ENCODE data around the gene COL13A1.

COL13A1 gene

GRCh38 chr10:69848454-69848853 is 46.7 kb downstream of the COL13A1 start:
- DNase-seq, result no peak

DNA sequence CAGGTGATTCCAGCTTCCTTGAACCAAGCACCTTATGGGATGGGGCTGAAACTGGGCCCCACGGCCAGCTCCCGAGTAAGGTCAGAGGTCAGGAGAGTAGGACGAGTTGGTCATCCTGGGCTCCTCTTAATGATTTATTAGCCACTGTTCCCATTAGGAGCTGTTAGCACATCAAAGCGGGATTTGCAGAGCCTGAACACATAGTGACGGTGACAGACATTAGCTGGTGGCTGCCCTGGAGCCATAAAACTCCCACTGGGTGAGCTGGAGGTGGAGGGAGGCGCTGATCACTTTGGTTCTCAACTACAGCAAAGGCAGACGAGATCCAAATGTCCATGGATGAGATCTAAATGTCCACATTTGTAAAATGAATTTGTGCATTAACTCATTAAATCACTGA is 48.1 kb downstream of the COL13A1 start:
- no peak for DNase-seq

DNA sequence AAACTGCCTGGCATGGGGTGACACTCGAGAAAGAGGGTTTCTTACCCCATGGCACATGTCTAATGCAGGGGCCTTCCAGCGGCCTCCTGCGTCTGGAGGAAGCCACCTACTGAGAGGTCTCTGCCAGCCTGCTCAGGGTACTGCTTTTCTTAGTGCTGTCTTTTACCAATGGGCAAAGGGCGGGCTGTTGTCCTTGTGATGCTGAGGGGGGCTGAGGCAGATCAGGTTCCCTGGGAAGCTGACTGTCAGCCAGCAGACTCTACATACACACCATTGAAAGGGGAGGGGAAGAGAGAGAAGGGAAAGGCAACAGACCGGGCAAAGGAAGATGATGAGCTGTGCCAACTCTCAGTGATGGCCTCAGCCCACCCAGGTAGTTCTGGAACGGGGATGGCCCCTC is 48.7 kb downstream of the COL13A1 start:
- no peak for DNase-seq

DNA sequence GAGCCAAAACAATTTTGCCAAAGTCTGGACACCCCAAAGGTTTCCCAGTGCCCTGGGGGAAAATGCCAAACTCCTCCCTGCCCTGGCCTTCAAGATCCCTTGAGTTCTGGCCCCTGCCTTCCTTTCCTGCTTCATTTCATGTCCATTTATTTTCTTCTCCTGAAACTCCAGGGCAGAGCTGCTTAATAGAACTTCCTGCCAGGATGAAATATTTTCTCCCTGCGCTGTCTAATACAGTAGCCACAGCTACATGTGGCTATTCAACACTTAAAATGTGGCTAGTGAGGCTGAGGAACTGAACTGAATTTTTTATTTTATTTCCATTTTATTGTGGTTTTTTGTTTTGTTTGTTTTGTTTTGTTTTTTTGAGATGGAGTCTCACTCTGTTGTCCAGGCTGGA is 49.6 kb downstream of the COL13A1 start:
- DNase-seq, result no peak

GRCh38 chr10:69853064-69853463 is 51.4 kb downstream of the COL13A1 start:
- DNase-seq, result no peak

GRCh38 chr10:69854511-69855345 is 53.0 kb downstream of the COL13A1 start:
- DNase-seq, result no peak

DNA sequence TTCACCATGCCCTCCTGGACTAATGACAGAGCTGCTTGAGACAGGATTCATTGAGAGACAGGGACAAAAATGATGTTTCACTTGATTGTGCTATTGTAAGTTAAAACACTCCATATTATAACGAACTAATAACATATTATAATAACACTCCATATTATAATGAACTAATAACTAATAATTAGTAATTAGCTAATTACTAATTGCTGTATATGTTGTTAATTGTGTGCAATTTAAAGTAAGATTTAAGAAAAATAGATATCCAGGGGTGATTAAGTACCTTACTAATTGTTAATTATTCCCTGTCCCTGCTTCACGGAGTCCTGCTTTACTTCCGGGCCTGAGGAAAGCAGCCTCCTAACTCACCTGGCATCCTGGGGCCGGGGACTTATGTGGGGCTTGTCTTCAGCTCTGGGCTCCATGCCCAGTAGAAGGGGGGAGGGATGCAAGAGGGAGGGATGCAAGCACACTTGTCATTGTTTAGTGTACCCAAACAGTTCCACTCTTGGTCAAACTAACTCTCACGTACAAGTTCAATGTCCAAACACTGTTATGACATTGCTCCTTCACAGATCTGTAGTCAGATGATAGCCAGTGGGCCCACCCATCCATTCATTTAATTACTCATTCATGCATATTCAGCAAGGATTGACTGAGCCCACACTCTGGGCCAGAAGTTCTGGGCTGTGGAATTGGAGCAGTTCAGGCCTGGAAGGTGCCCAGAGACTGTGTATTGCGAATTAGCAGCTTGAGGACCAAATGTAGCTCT is 53.8 kb downstream of the COL13A1 start:
- no peak for DNase-seq

DNA sequence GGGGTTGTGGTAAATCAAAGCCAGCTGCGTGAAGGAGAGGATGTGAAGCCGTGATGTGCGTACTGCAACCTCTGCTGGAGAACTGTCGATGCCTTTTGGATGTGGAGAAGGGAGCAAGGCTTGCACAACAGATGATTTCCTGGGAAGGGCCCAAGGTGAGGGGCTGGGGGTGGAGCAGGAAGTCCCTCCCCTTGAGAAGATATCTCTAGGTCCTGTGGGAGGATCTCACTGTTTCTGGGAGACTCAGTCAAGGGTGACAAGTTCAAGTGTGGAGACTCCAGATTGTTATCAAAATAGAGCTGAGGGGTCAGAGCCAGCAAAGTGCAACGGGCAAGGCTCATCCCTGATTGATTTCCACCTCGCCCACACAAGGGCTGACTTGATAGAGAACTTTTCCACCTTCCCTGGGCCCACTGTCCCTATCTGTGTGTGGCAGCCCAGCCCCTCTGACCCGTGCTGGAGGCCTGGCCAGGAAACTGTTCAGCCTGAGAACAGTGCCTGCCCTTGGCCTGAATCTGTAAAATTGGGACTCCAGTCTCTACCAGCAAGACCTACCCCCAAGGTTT is 55.0 kb downstream of the COL13A1 start:
- DNase-seq, result no peak

DNA sequence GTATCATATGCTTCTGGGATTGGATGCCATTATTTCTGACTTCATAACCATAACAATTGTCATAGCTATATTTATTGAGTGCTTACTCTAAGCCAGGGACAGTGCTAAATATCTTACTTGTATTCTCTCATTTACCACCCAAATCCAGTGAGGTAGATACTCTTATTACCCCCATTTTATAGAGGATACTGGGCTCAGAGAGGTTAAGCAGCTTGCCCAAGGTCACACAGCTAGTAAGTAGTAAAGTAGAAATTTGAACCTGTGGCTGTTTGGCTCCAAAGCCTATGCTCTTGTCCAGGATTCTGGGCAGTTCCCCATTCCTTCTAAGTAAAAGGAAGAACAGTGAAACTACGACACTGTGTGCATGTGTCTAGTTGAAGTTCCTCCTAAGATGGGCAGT is 56.5 kb downstream of the COL13A1 start:
- no peak for DNase-seq

DNA sequence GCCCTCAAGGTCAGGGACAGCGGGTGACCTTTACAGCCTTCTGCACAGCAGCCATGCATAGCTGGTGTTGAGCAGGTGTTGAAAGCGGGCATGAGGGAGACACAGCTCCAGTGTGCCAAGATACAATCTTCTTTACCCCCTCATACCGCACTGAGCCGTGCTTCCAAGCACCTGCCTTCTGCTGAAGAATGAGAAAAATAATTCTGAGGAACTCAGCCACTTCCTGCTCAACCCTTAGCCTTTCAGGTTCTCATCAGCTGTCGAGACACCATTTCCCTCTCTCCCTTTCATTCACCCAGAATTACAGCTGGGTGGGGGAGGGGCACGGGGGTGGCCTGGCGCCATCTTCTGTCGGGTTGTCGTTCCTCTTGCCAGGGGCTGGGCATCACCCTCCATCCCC is 58.6 kb downstream of the COL13A1 start:
- no peak for DNase-seq

DNA sequence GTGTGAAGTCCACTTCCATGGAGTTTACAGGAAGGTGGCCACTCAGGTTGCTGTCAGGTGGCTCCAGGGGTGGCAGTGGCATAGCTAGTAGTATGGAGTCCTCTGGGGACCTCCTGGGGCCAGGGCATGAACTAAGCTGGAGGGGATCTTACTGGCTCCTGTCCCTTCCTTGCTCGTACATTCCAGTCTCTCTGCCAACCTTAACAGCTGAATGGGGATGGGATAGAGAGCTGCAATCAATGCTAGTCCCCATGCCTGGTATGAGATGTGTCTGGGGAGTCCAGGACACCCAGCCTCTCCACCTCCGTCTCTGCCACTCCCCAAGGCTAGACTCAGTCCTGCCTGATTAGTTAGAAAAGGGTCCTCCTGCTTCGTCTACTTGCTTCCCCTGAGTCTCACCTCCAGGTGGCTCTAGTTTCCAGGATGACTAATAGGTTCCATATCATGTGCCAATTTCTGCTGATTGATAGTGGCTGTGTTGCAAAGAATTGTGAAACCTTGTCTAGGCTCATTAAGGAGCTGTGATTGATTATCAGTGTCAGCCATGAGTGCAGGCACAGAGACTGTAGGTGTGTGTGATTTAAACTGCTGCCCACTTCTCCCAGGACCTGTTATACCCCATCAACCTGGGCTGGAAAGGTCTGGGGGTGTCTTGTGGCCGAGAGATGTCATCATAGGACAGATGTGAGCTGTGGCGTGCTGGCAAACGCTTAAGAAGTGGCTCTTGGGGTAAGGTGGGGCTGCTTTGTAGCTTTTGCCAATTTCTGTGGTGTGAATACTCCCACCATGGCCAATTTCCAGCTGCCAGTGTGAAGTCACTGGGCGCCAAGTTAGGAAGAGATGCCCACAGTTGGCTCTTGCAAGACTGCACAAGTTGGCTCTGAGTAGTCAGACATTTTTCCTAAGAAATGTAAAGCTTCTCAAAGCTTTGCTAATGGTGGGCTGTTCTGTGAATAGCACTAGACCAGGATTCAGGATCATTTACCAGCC is 59.8 kb downstream of the COL13A1 start:
- DNase-seq, result no peak

DNA sequence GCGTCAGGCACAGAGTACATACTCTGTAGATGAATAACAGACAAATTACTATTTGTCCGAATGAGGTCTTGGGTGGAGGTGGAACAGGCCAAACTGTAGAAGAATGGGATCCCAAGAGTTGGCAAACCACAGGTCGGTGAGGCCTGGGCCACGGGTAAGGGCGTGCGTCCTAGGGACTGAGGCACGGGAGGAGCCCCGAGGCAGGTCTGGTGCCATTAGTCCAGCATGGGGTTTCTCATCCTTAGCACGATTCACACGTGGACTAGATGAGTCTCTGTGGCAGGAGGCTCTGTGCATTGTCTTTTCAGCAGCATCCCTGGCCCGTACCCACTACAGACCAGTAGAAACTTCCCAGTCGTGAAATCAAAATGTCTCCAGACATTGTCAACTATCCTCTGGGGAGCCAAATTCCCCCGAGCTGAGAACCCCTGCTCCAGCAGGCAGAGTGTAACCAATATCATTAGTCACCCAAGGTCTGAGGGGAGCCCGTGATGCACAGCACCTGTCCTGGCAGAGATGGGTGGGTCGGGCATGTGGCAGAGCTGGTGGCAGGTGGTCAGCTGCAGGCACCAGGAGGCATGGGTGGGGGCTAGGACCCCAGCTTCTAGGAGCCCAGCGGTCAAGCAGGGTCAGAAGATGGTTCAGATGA is 61.3 kb downstream of the COL13A1 start:
- no peak for DNase-seq

DNA sequence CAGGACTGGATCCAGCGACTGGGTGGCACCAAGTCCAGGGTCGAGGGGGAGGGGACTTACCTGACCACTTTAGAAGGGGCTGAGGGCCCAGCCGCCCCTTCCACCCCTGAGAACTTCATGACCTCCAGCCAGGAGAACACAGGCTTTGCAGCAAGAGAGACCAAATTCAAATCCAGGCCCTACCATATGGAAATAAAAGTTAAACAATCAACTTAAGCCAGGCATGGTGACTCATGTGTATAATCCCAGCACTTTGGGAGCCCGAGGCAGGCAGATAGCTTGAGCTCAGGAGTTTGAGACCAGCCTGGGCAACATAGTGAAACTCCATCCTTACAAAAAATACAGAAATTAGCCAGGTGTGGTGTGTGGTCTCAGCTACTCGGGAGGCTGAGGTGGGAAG is 61.9 kb downstream of the COL13A1 start:
- no peak for DNase-seq

- DNase-seq, result no peak
Observed at GRCh38 chr10:69864321-69864720, 62.6 kb downstream of the COL13A1 start.

DNA sequence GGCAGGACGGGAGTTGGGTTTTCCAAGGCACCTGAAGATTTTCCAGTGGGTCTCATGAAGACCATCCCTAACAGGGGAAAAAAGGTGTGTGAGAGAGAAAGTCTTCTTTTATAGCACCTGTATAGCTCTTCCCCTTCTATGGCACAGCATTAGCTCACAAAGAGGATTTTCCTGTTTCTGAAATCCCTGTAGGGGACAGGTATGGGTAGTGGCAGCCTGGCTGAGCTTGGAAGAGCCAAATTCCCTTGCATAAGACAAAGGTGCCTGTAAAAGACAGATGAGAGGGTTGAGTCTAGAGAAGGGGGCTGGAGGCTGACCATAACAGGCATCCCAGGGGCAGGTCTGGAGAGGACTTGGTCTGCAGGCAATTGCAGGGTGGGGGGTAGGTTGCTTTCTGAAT is 63.7 kb downstream of the COL13A1 start:
- DNase-seq, result no peak

- no peak for DNase-seq
Observed at GRCh38 chr10:69866246-69866687, 64.6 kb downstream of the COL13A1 start.

DNA sequence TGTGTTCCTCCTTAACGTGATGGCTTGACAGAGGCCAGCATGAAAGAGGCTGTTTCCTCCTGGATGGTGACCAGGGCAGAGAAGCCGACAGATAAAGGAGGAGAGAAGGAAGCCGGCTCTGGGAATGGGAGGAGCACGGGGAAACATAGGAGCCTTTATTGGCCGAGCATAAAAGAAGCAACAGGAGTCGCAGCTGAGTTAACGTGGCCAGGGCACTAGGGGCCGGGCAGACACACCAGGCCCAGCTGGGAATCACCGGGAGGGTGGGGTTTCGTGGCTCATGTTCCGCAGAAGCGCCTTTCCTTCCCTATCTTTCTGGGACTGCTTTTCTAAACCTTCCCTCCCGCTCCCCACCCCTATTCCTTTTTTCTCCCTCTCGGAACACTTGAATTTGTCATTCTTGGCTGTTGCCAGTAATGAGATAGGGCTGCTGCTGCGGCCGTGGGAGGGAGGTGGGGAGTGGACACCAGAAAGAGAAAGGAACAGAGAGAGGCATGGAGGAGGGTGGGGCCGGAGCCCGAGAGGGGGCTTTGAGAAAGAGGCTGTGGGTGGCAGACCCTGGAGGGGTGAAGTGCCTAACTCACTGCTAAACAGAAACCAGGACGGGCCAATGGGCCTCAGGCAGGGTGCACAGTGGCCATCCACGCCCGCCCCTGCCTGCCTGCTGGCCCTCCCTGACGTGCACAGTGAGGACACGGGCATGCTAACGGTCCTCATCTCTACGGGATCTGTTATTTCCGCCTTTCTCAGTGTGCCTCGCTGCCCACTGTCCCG is 65.2 kb downstream of the COL13A1 start:
- DNase-seq, result no peak

- no peak for DNase-seq
Observed at GRCh38 chr10:69867699-69868558, 66.2 kb downstream of the COL13A1 start.

DNA sequence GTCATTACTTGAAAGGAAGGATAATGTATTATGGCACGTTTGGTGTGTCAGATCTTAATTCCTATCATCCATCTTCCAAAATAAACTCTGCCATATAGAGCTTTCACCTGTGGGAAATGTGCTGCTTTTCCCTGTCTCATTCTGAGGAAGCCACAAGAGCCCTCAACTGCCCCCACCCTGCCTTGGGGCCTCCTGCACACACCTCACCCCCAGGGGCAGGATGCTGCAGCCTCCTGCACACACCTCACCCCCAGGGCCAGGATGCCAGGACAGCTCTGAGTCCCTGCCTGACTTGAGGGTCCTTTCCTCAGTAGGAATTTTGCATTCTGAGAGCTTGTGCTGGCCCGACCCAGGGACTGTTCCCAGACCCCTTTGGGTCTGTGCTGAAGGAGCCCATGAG is 67.1 kb downstream of the COL13A1 start:
- no peak for DNase-seq

DNA sequence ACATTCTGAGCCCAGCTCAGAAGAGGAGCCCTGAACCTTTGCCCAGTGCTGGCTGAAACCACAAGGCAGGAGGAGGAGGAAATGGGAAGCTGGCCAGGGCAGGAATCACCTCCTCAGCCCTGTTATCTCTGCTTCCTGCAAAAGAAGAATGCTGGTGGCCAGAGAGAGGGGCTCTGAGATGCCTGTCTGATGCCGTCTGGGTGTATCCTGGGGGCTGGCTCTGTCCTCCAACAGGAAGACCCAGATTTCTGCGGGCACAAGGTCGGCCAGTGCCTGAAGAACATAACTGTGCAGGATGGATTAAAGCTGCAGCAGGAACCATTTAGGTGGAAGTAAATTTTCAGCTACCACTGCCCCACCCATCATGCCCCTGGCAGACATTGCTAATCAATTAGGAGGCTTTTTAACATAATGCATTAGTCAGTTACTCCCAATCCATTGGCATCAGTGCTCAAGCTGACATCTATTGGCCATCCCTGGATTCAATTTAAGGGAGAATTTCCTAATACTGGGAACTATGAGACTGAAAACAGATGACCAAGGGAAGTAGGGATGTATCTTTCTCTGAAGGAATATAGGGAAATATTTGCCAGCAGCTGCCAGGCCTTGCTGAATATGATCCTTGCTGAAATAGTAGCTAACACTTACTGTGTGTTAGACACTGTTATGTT is 67.7 kb downstream of the COL13A1 start:
- no peak for DNase-seq

Measured in activated T-cell treated with anti-CD3 and anti-CD28 coated beads for 4 hours (primary cell).